Activated CD4-positive, alpha-beta memory T cell treated with anti-CD3 and anti-CD28 coated beads, Interleukin-2, amount 10 ng/mL, durations not matched to agents 7 days and 5 days (primary cell): ENCODE measurements around the gene CFAP97. TPM values are rescaled to one million over a fixed set of nuclear protein-coding genes. Genes with fewer than 3 reads are reported as not detected.
"Not testable (repeated sequence)": the region's sequence is repeated elsewhere in the genome, so short reads cannot be mapped to it uniquely, and the experiment has no call there.

Experiments used
- CTCF ChIA-PET: fragments of 350-600 bp; sonication (Branson Sonifier 250); formaldehyde crosslinking; loops from one replicate; lab custom pipeline; 2021; ENCODE audit warnings: antibody characterized with exemption, inconsistent platforms; lab: Charles Lee
- POLR2A ChIA-PET: fragments of 350-600 bp; sonication (Branson Sonifier 250); formaldehyde crosslinking; loops from one replicate; lab custom pipeline; 2021; ENCODE audit warnings: antibody characterized with exemption; lab: Charles Lee
- DNase-seq: peaks from one replicate; pipeline ENCODE4 v3.0.0-alpha.2; 2020
- H3K27ac Mint-ChIP-seq: one replicate; pipeline ENCODE4 v1.8.0; 2021; ENCODE audit warnings: mild to moderate bottlenecking, mixed read lengths
- H3K27me3 Mint-ChIP-seq: one replicate; pipeline ENCODE4 v1.8.0; 2021; ENCODE audit warnings: mixed read lengths
- H3K36me3 Mint-ChIP-seq: one replicate; pipeline ENCODE4 v1.8.0; 2021; ENCODE audit warnings: low read depth, mixed read lengths
- H3K4me1 Mint-ChIP-seq: one replicate; pipeline ENCODE4 v1.8.0; 2021; ENCODE audit warnings: mixed read lengths
- H3K4me3 Mint-ChIP-seq: one replicate; pipeline ENCODE4 v1.8.0; 2021; ENCODE audit warnings: mild to moderate bottlenecking, mixed read lengths
- H3K9me3 Mint-ChIP-seq: one replicate; pipeline ENCODE4 v1.8.0; 2021; ENCODE audit warnings: mixed read lengths
- total RNA-seq, 2 experiments: library from RNA; stranded (reverse); gene quantifications; one replicate each; pipeline ENCODE4 v1.2.3, GENCODE V29; 2021

Gene CFAP97
- total RNA-seq, 2 experiments from 2014 or later, result 31.9 to 32.1 TPM

GRCh38 chr4:185218312-185218711, 14.5 kb upstream of the CFAP97 start:
- Mint-ChIP-seq H3K4me3 (no peak overlapping the region), H3K27ac (no peak overlapping the region), H3K4me1 (peaks cover 10% of the 10 kb centered on the region), H3K36me3 (peaks cover 12% of the 10 kb centered on the region), H3K9me3 (peaks cover 2% of the 10 kb centered on the region), H3K27me3 (no peaks in the 10 kb centered on the region)
- POLR2A ChIA-PET, result no interaction called here
- CTCF ChIA-PET, result no interaction called here
- no peak for DNase-seq

DNA sequence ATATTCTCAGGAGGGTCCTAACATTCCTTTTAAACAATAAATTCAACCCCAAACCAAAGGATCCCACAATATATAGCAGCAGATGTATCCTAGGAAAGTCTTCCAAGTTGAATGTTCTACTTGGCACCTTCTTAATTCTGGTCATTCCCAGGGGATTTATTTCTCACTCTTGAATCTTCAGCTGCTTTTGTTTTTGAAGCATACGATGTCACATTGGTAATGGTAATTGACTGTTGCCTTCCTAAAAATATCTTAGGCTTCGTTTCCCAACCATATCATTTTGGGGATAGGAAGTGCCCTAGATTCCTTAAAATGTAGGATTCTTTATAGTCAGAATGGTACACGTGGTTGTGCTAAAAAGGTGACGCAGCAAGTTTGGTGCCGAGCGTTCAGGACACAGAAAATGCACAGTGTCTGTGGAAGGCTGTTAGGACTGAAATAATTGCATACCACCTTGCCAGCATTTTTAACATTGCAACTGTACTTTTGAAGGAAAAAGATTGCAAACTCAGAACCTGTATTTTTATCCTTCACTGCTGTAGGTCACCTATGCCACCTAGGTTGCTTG, 13.7 kb upstream of the CFAP97 start:
- Mint-ChIP-seq H3K27me3 (no peaks in the 10 kb centered on the region), H3K9me3 (peaks cover 2% of the 10 kb centered on the region), H3K36me3 (peaks cover 11% of the 10 kb centered on the region), H3K27ac (no peak overlapping the region), H3K4me1 (peaks cover 10% of the 10 kb centered on the region), H3K4me3 (no peak overlapping the region)
- ChIA-PET POLR2A (interaction anchor here (0.8 kb wide), 1 partner anchor 16 kb away, joined by 3 read pairs; no protein-coding TSS in a partner anchor), CTCF (interaction anchor here (1.2 kb wide), 1 partner anchor 34 kb away, joined by 3 read pairs; no protein-coding TSS in a partner anchor)
- DNase-seq, result no peak

DNA sequence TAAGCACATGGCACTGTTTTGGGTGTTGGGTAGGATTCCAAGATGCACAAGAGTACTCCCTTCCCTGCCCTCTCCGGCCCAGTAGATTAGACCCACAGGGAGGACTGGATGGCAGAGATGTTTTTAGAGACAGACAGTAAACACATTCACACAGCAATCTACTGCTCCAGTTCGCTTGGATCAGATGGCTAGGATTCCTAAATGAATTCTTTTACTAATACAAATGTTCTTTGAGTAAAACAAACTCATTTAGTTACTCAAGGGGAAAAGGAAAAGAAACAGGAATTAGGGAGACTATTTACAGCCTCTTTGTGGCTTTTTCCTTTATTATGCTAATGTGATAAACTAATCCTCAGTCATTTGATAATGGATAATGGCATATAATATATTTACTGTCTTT, 11.5 kb upstream of the CFAP97 start:
- ChIA-PET CTCF (no interaction called here), POLR2A (no interaction called here)
- no peaks in the 10 kb centered on the region for H3K9me3 Mint-ChIP-seq
- no peak overlapping the region for H3K4me3 Mint-ChIP-seq
- no peak for DNase-seq
- H3K27me3 Mint-ChIP-seq, result peaks cover 3% of the 10 kb centered on the region
- H3K36me3 Mint-ChIP-seq, result peaks cover 9% of the 10 kb centered on the region
- H3K27ac Mint-ChIP-seq, result no peak overlapping the region
- H3K4me1 Mint-ChIP-seq, result peaks cover 25% of the 10 kb centered on the region

- H3K27ac Mint-ChIP-seq, result no peak overlapping the region
- no peak for DNase-seq
- H3K4me3 Mint-ChIP-seq, result no peak overlapping the region
- H3K36me3 Mint-ChIP-seq, result peaks cover 9% of the 10 kb centered on the region
- no peaks in the 10 kb centered on the region for H3K9me3 Mint-ChIP-seq
- ChIA-PET CTCF (interaction anchor here (1.8 kb wide), 1 partner anchor 30 kb away, joined by 4 read pairs; no protein-coding TSS in a partner anchor), POLR2A (no interaction called here)
- peaks cover 3% of the 10 kb centered on the region for H3K27me3 Mint-ChIP-seq
- peaks cover 26% of the 10 kb centered on the region for H3K4me1 Mint-ChIP-seq
Observed at GRCh38 chr4:185213877-185214276, 10.1 kb upstream of the CFAP97 start.

DNA sequence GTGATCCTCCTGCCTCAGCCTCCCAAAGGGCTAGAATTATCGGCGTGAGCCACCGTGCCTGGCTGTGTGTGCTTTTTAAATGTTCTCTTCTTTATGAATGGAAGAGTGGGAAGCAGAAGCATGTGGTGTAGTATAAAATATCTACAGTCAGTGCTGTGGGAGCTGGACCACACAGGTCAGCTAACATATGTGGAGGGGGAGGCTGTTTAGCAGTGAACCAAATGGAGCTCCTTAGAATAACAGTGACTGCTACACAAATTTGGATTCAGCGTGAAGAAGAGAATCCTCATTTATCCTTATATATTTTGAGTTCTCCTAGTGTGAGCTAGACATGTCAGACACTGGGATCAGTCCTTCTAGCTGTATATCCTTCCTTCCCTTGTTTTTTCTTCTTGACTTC, 8.8 kb upstream of the CFAP97 start:
- Mint-ChIP-seq H3K36me3 (peaks cover 9% of the 10 kb centered on the region), H3K9me3 (no peaks in the 10 kb centered on the region), H3K4me1 (peaks cover 29% of the 10 kb centered on the region), H3K4me3 (no peak overlapping the region), H3K27ac (no peak overlapping the region), H3K27me3 (peaks cover 3% of the 10 kb centered on the region)
- DNase-seq, result no peak
- ChIA-PET CTCF (interaction anchor here (1.1 to 1.8 kb wide), 3 partner anchors 10 to 213 kb away, joined by 4 to 5 read pairs (median 4); partner anchors contain the start of gene UFSP2), POLR2A (interaction anchor here (0.6 kb wide), 1 partner anchor 173 kb away, joined by 3 read pairs; no protein-coding TSS in a partner anchor)

DNA sequence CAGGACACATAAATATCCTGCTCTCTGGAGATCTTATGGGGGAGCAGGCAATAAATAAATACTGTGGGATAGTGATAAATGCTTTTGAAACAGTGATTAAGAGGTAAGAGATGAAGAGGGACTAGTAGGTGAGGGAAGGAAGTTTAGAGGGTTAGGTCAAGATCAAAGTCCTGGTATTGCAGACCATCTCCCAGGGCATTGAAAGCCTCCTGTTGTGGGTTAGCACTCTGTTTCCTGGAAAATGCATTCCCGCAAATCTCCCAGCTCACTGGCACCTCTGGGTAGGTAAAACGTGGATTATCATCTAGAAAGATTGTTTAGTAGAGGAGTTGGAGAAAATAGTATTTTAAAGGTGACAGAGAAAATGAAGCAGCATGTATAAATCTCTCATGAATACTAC, 7.8 kb upstream of the CFAP97 start:
- Mint-ChIP-seq H3K36me3 (peaks cover 9% of the 10 kb centered on the region), H3K9me3 (no peaks in the 10 kb centered on the region), H3K4me3 (peak overlapping the region; percentile 87), H3K27ac (no peak overlapping the region), H3K4me1 (peaks cover 25% of the 10 kb centered on the region), H3K27me3 (peaks cover 3% of the 10 kb centered on the region)
- CTCF ChIA-PET, result interaction anchor here (1.2 kb wide), 1 partner anchor 28 kb away, joined by 3 read pairs; no protein-coding TSS in a partner anchor
- POLR2A ChIA-PET, result no interaction called here
- DNase-seq, result no peak

DNA sequence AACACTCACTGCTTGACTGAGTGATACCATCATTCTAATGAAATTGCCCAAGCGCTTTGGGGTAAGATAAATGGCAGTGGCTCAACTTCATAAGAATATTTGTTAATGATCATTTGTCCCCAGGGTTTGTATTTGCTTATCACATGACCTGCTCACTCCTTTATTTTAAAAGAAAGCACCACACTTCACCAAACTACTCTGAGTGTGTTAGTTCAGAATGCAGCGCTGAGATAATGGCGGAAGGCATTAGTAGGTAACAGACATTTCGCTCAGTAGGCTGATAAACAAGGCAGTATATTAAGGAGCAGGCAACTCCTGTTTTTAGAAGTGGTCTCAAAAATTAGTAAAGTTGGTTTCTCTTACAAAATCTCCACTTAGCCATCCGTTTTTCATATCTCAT, 7.2 kb upstream of the CFAP97 start:
- H3K9me3 Mint-ChIP-seq, result no peaks in the 10 kb centered on the region
- peaks cover 24% of the 10 kb centered on the region for H3K4me1 Mint-ChIP-seq
- ChIA-PET CTCF (interaction anchor here (1.2 kb wide), 1 partner anchor 27 kb away, joined by 3 read pairs; no protein-coding TSS in a partner anchor), POLR2A (interaction anchor here (2.2 kb wide), 1 partner anchor 8 kb away, joined by 7 read pairs; no protein-coding TSS in a partner anchor)
- no peak for DNase-seq
- H3K4me3 Mint-ChIP-seq, result peak overlapping the region; percentile 87
- peaks cover 9% of the 10 kb centered on the region for H3K36me3 Mint-ChIP-seq
- H3K27me3 Mint-ChIP-seq, result peaks cover 3% of the 10 kb centered on the region
- no peak overlapping the region for H3K27ac Mint-ChIP-seq

DNA sequence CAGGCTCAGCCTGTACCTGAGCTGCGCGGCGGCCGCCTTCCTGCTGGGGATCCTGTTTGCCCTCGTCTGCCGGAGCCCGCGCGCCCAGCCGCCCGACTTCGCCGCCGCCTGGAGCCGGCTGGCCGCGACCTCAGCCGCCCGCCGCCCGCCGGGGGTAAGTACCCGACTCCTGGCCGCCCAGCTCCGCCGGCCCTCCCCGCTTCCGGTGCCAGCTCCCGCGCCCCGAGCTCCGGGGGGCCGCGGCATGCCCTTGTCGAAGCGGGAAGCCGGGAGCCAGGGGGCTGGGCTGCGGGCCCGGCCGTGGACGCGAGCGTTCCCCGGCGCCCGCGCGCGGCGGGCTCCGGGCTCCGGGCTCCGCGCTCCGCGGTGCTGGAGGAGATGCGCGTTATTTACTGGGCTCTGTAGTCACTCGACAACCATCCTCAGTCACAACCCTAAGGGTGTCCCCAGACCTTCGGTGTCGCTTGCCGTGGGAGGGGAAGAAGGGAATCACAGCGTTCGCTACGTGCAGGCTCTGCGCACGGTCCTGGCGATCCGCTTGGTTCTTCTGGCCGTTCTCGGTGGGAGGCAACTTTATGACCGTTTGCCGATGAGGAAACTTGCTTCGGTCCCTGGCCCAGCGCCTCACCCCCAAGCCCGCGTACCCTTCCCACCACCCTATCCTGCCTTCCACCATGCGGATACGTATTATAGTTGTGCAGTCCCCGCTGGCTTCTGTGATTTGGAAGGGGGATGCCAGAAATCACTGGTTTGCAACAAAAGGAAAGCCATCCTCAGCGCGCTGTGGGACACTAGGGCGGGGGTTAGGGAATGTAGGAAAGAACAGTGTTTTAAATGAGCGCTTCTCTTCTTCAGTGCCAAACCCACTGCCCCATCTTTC, 6.5 kb upstream of the CFAP97 start:
- peak overlapping the region; percentile 77 for H3K27ac Mint-ChIP-seq

DNA sequence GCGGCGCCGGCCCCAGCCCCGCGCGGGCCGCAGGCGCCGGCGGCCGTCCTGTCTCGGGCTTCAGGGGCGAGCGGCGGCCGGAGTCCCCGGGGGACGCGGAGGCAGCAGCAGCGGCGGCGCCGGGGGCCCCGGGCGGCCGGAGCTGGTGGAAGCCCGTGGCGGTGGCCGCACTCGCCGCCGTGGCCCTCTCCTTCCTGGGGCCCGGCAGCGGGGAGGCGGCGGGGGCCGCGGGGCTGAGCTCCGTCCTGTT, 6.0 kb upstream of the CFAP97 start:
- H3K36me3 Mint-ChIP-seq, CTCF ChIA-PET, DNase-seq, H3K9me3 Mint-ChIP-seq, H3K27me3 Mint-ChIP-seq, H3K27ac Mint-ChIP-seq, H3K4me3 Mint-ChIP-seq: not testable (repeated sequence)
- POLR2A ChIA-PET, result interaction anchor here (0.7 to 2.4 kb wide), 6 partner anchors 10 to 477 kb away, joined by 3 to 15 read pairs (median 5); partner anchors contain the start of genes ANKRD37, CENPU, LRP2BP and SLC25A4
- peaks cover 35% of the 10 kb centered on the region for H3K4me1 Mint-ChIP-seq

More for the DNA sequence above, 6.5 kb upstream of the CFAP97 start:
- Mint-ChIP-seq H3K9me3 (no peaks in the 10 kb centered on the region), H3K4me1 (peaks cover 29% of the 10 kb centered on the region), H3K36me3 (peaks cover 9% of the 10 kb centered on the region), H3K4me3 (peak overlapping the region; percentile 87), H3K27me3 (peaks cover 3% of the 10 kb centered on the region)
- DNase-seq, result peak; percentile 48
- POLR2A ChIA-PET, result interaction anchor here (0.7 to 2.4 kb wide), 6 partner anchors 9 to 477 kb away, joined by 3 to 15 read pairs (median 5); partner anchors contain the start of genes ANKRD37, CENPU, LRP2BP and SLC25A4
- CTCF ChIA-PET, result interaction anchor here (1.2 kb wide), 1 partner anchor 27 kb away, joined by 3 read pairs; no protein-coding TSS in a partner anchor

GRCh38 chr4:185209031-185209851, 5.4 kb upstream of the CFAP97 start, which contains the start of gene SNX25:
Gene SNX25 (plus strand): TSS chr4:185209598. CDS start chr4:185209827, 229 bp downstream.
- H3K4me3 Mint-ChIP-seq, result peak within 1 kb of the TSS; percentile 87
- POLR2A ChIA-PET, result interaction anchor here (0.7 to 2.4 kb wide), 9 partner anchors 10 to 476 kb away, joined by 3 to 15 read pairs (median 4); partner anchors contain the start of genes ANKRD37, CENPU, LRP2BP and SLC25A4

DNA sequence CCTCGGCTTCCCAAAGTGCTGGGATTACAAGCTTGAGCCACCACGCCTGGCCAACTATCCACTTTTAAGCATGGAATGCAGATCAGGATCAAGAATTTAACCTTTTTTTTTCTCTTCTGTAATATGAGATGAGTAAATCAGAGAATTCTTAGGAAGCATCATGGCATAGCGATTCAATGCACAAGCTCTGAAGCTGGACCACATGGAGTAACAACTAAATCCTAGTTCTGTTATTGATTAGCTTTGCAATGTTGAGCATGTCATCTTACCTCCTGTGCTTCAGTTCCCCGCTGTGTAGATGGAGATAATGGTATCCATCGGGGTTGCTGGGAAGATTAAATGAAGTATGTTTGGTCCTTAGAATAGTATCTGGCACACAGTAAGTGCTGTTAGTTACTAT, 3.7 kb upstream of the CFAP97 start:
- H3K9me3 Mint-ChIP-seq, result no peaks in the 10 kb centered on the region

More at GRCh38 chr4:185209031-185209851, 5.4 kb upstream of the CFAP97 start, which contains the start of gene SNX25:
- peaks cover 40% of the 10 kb centered on the region for H3K4me1 Mint-ChIP-seq
- H3K27ac Mint-ChIP-seq, result peak within 1 kb of the TSS; percentile 77
- H3K27me3 Mint-ChIP-seq, result peaks cover 3% of the 10 kb centered on the region
- CTCF ChIA-PET, result interaction anchor here (1.5 kb wide), 1 partner anchor 187 kb away, joined by 4 read pairs; the partner anchor contains the start of genes ANKRD37 and LRP2BP
- H3K36me3 Mint-ChIP-seq, result peaks cover 9% of the 10 kb centered on the region
- H3K9me3 Mint-ChIP-seq, result no peaks in the 10 kb centered on the region
- peak; percentile 88 for DNase-seq

More for the DNA sequence above, 3.7 kb upstream of the CFAP97 start:
- POLR2A ChIA-PET, result interaction anchor here (1.2 kb wide), 1 partner anchor 188 kb away, joined by 3 read pairs; the partner anchor contains the start of gene LRP2BP
- no peak overlapping the region for H3K27ac Mint-ChIP-seq
- peaks cover 3% of the 10 kb centered on the region for H3K27me3 Mint-ChIP-seq
- H3K4me1 Mint-ChIP-seq, result peaks cover 51% of the 10 kb centered on the region
- peaks cover 7% of the 10 kb centered on the region for H3K36me3 Mint-ChIP-seq
- CTCF ChIA-PET, result no interaction called here
- H3K4me3 Mint-ChIP-seq, result no peak overlapping the region
- DNase-seq, result no peak
